HEK293T (cell line): ENCODE results near the gene NFE2.

ENCODE experiments used
- ARNT ChIP-seq: fragments of 450-650 bp; IDR thresholded peaks from 2 replicates; pipeline ENCODE4 v1.6.1; 2017; ENCODE audit warnings: mild to moderate bottlenecking
- BHLHE40 ChIP-seq: fragments of 450-650 bp; IDR thresholded peaks from 2 replicates; pipeline ENCODE4 v1.6.1; 2016; ENCODE audit warnings: mild to moderate bottlenecking, moderate library complexity, borderline replicate concordance
- CTBP1 ChIP-seq: fragments of 450-650 bp; IDR thresholded peaks from 2 replicates; pipeline ENCODE4 v1.6.1; 2016; ENCODE audit warnings: borderline replicate concordance
- ELF4 ChIP-seq: fragments of 450-650 bp; IDR thresholded peaks from 2 replicates; pipeline ENCODE4 v1.6.1; 2017; ENCODE audit warnings: antibody characterized with exemption
- FOXA1 ChIP-seq: fragments of 450-650 bp; IDR thresholded peaks from 2 replicates; pipeline ENCODE4 v1.6.1; 2016; ENCODE audit warnings: mild to moderate bottlenecking
- FOXM1 ChIP-seq: fragments of 450-650 bp; IDR thresholded peaks from 2 replicates; pipeline ENCODE4 v1.6.1; 2017; ENCODE audit warnings: mild to moderate bottlenecking, borderline replicate concordance
- L3MBTL2 ChIP-seq: fragments of 450-650 bp; conservative IDR thresholded peaks from 2 replicates; pipeline ENCODE4 v1.6.1; 2016; ENCODE audit warnings: mild to moderate bottlenecking
- SP1 ChIP-seq: fragments of 450-650 bp; IDR thresholded peaks from 2 replicates; pipeline ENCODE4 v1.6.1; 2017
- SUZ12 ChIP-seq: fragments of 450-650 bp; IDR thresholded peaks from 2 replicates; pipeline ENCODE4 v1.6.1; 2016; ENCODE audit warnings: mild to moderate bottlenecking
- TARDBP ChIP-seq: fragments of 450-650 bp; IDR thresholded peaks from 2 replicates; pipeline ENCODE4 v1.6.1; 2016

DNA sequence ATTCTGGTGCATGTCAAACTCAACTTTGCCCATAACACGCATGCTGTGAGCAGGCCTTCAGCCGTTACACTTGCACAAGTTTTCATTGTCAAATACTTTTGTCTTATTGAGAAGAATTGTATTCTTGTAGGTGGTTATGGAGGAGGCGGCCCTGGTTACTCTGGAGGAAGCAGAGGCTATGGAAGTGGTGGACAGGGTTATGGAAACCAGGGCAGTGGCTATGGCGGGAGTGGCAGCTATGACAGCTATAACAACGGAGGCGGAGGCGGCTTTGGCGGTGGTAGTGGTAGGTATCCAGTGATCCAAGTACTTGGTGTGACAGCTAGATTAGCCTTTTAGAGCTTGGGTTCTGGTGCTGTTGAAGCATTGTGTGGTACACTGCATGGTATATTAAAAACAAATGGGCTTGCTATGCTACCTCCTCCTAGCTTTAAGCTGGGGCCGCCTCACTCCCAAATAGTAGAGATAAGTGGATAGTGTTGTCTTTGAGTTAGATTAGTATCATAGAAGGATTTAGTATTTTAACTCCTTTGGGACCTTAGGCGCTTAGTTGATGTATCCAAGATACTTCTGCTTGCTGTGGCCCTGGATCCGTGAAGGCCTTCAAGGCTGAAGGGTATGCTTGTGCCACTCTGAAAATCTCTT, 17.7 kb downstream of the NFE2 start:
- TF ChIP-seq BHLHE40 (no peak), FOXA1 (no peak), TARDBP (no peak), ARNT (no peak), FOXM1 (no peak), SUZ12 (no peak), ELF4 (no peak), L3MBTL2 (no peak), SP1 (no peak), CTBP1 (no peak)
